Ectodermal cell (in vitro differentiated cells): ENCODE results near the gene TYW1B.
"Not testable (repeated sequence)": the region's sequence is repeated elsewhere in the genome, so short reads cannot be mapped to it uniquely, and the experiment has no call there.

ENCODE experiments used
- H3K27ac ChIP-seq: 2 replicates; pipeline ENCODE4 v1.7.0; 2013; ENCODE audit warnings: mild to moderate bottlenecking, low read depth, low read length; ENCODE audit not compliant: insufficient read depth, poor library complexity, severe bottlenecking
- H3K27me3 ChIP-seq: 2 replicates; pipeline ENCODE4 v1.7.0; 2013; ENCODE audit warnings: mild to moderate bottlenecking, low read length; ENCODE audit not compliant: insufficient read depth, control insufficient read depth, poor library complexity, severe bottlenecking
- H3K36me3 ChIP-seq: one replicate; pipeline ENCODE4 v1.7.0; 2013; ENCODE audit warnings: low read length; ENCODE audit not compliant: control insufficient read depth, insufficient read depth
- H3K4me1 ChIP-seq: one replicate; pipeline ENCODE4 v1.7.0; 2013; ENCODE audit warnings: low read length; ENCODE audit not compliant: control insufficient read depth, insufficient read depth
- H3K4me3 ChIP-seq: 2 replicates; pipeline ENCODE4 v1.7.0; 2013; ENCODE audit warnings: low read depth, low read length, control low read depth; ENCODE audit not compliant: insufficient read depth
- H3K9me3 ChIP-seq: 2 replicates; pipeline ENCODE4 v1.7.0; 2013; ENCODE audit warnings: mild to moderate bottlenecking, low read length, moderate library complexity; ENCODE audit not compliant: control insufficient read depth
- WGBS, 2 experiments: methylation state at CpG; one replicate each; pipeline ENCODE4 v1.1.7; 2013; ENCODE audit warnings: missing lambda C conversion rate in 2 of 2; 5-methylcytosine and 5-hydroxymethylcytosine counted together

The TYW1B gene

GRCh38 chr7:72704894-72705293 lies 123.1 kb downstream of the TYW1B start:
- Histone ChIP-seq H3K9me3 (no peaks in the 10 kb centered on the region), H3K36me3 (no peaks in the 10 kb centered on the region), H3K4me3 (no peak overlapping the region), H3K4me1 (no peaks in the 10 kb centered on the region), H3K27ac (no peak overlapping the region), H3K27me3 (no peaks in the 10 kb centered on the region)
- WGBS, 2 experiments = 33 to 52% methylated on average over 3 of the region's 3 CpGs

GRCh38 chr7:72700548-72700947 lies 127.5 kb downstream of the TYW1B start:
- H3K4me3 ChIP-seq, H3K9me3 ChIP-seq, H3K36me3 ChIP-seq, H3K4me1 ChIP-seq, H3K27ac ChIP-seq, H3K27me3 ChIP-seq: not testable (repeated sequence)
- 87 to 95% methylated on average over 1 of the region's 1 CpG for WGBS, 2 experiments

GRCh38 chr7:72697066-72697465 lies 130.9 kb downstream of the TYW1B start:
- H3K9me3 ChIP-seq, H3K27ac ChIP-seq, H3K4me1 ChIP-seq, H3K4me3 ChIP-seq, H3K27me3 ChIP-seq, H3K36me3 ChIP-seq: not testable (repeated sequence)
- no CpG with 5 or more reads among the region's 1 CpG for WGBS, 2 experiments

GRCh38 chr7:72696643-72697042 lies 131.4 kb downstream of the TYW1B start:
- not testable (repeated sequence) for H3K4me1 ChIP-seq, H3K27ac ChIP-seq, H3K27me3 ChIP-seq, H3K9me3 ChIP-seq, H3K36me3 ChIP-seq, H3K4me3 ChIP-seq
- 67 to 80% methylated on average over 2 of the region's 2 CpGs for WGBS, 2 experiments

GRCh38 chr7:72695482-72695881 lies 132.5 kb downstream of the TYW1B start:
- not testable (repeated sequence) for H3K27ac ChIP-seq, H3K36me3 ChIP-seq, H3K27me3 ChIP-seq, H3K4me3 ChIP-seq, H3K4me1 ChIP-seq, H3K9me3 ChIP-seq
- 88 to 94% methylated on average over 7 to 8 of the region's 8 CpGs for WGBS, 2 experiments

GRCh38 chr7:72691442-72691841 lies 136.6 kb downstream of the TYW1B start:
- 37 to 58% methylated on average over 2 of the region's 2 CpGs for WGBS, 2 experiments
- not testable (repeated sequence) for H3K9me3 ChIP-seq, H3K4me1 ChIP-seq, H3K4me3 ChIP-seq, H3K27me3 ChIP-seq, H3K27ac ChIP-seq, H3K36me3 ChIP-seq

- 100% methylated on average over 2 of the region's 2 CpGs; no CpG with 5 or more reads in 1 of the 2 experiments for WGBS, 2 experiments
Observed at GRCh38 chr7:72690177-72690576, 137.8 kb downstream of the TYW1B start.

GRCh38 chr7:72689344-72689743 lies 138.7 kb downstream of the TYW1B start:
- no CpG with 5 or more reads among the region's 1 CpG for WGBS, 2 experiments
- H3K4me3 ChIP-seq, H3K27me3 ChIP-seq, H3K27ac ChIP-seq, H3K36me3 ChIP-seq, H3K4me1 ChIP-seq, H3K9me3 ChIP-seq: not testable (repeated sequence)

More at GRCh38 chr7:72690177-72690576, 137.8 kb downstream of the TYW1B start:
- H3K4me1 ChIP-seq, H3K9me3 ChIP-seq, H3K27ac ChIP-seq, H3K36me3 ChIP-seq, H3K4me3 ChIP-seq, H3K27me3 ChIP-seq: not testable (repeated sequence)

GRCh38 chr7:72681211-72681610 lies 146.8 kb downstream of the TYW1B start:
- H3K4me3 ChIP-seq, H3K9me3 ChIP-seq, H3K4me1 ChIP-seq, H3K27ac ChIP-seq, H3K27me3 ChIP-seq, H3K36me3 ChIP-seq: not testable (repeated sequence)
- 85 to 86% methylated on average over 4 of the region's 4 CpGs for WGBS, 2 experiments

GRCh38 chr7:72676880-72677279 lies 151.1 kb downstream of the TYW1B start:
- not testable (repeated sequence) for H3K27ac ChIP-seq, H3K27me3 ChIP-seq, H3K9me3 ChIP-seq, H3K36me3 ChIP-seq, H3K4me3 ChIP-seq, H3K4me1 ChIP-seq
- 97 to 98% methylated on average over 5 to 6 of the region's 6 CpGs for WGBS, 2 experiments

- H3K27me3 ChIP-seq, H3K4me1 ChIP-seq, H3K36me3 ChIP-seq, H3K4me3 ChIP-seq, H3K27ac ChIP-seq, H3K9me3 ChIP-seq: not testable (repeated sequence)
- WGBS, 2 experiments = 95 to 96% methylated on average over 4 to 5 of the region's 5 CpGs
Observed at GRCh38 chr7:72676086-72676690, 151.8 kb downstream of the TYW1B start.
